Neural progenitor cell (in vitro differentiated cells): ENCODE results near the gene PNCK. TPM values are rescaled to one million over a fixed set of nuclear protein-coding genes. Genes with fewer than 3 reads are reported as not detected.

Source experiments
- DNase-seq: peaks from one replicate; pipeline ENCODE4 v3.0.0-alpha.2; 2016; ENCODE audit warnings: low spot score
- H2AFZ ChIP-seq: fragments of 200-600 bp; sonication (generic); replicated peaks from 2 replicates; pipeline ENCODE4 v1.6.1; 2016; ENCODE audit warnings: antibody characterized with exemption
- H3F3A ChIP-seq: fragments of 200-600 bp; sonication (generic); 2 replicates; pipeline ENCODE4 v1.6.1; 2016; ENCODE audit warnings: antibody characterized with exemption, low read depth
- H3K27ac ChIP-seq: fragments of 200-600 bp; sonication (generic); 2 replicates; pipeline ENCODE4 v1.5.1; 2016; ENCODE audit warnings: mild to moderate bottlenecking
- H3K27me3 ChIP-seq: fragments of 200-600 bp; sonication (generic); 2 replicates; pipeline ENCODE4 v1.6.1; 2016; ENCODE audit warnings: mild to moderate bottlenecking, moderate library complexity
- H3K36me3 ChIP-seq: fragments of 200-600 bp; sonication (generic); 2 replicates; pipeline ENCODE4 v1.5.1; 2016
- H3K4me1 ChIP-seq: fragments of 200-600 bp; sonication (generic); 2 replicates; pipeline ENCODE4 v1.6.1; 2016; ENCODE audit warnings: mixed run types
- H3K4me2 ChIP-seq: fragments of 200-600 bp; sonication (generic); 2 replicates; pipeline ENCODE4 v1.6.1; 2016
- H3K4me3 ChIP-seq: fragments of 200-600 bp; sonication (generic); 2 replicates; pipeline ENCODE4 v1.5.1; 2016
- H3K79me2 ChIP-seq: fragments of 200-600 bp; sonication (generic); 2 replicates; pipeline ENCODE4 v1.6.1; 2016; ENCODE audit warnings: low read depth
- H3K9ac ChIP-seq: fragments of 200-600 bp; sonication (generic); 2 replicates; pipeline ENCODE4 v1.6.1; 2016
- H3K9me3 ChIP-seq: fragments of 200-600 bp; sonication (generic); 2 replicates; pipeline ENCODE4 v1.5.1; 2016; ENCODE audit warnings: low read depth
- H4K20me1 ChIP-seq: fragments of 200-600 bp; sonication (generic); 2 replicates; pipeline ENCODE4 v1.6.1; 2016; ENCODE audit warnings: low read depth
- H3K27ac Mint-ChIP-seq: 3 replicates; pipeline ENCODE4 v1.8.0; 2021; ENCODE audit warnings: mixed read lengths
- H3K27me3 Mint-ChIP-seq: 2 replicates; pipeline ENCODE4 v1.8.0; 2022; ENCODE audit warnings: low read depth, mild to moderate bottlenecking, inconsistent platforms, moderate library complexity, mixed read lengths; ENCODE audit not compliant: insufficient read depth
- H3K36me3 Mint-ChIP-seq: 3 replicates; pipeline ENCODE4 v1.8.0; 2021; ENCODE audit warnings: mixed read lengths
- H3K4me1 Mint-ChIP-seq: 3 replicates; pipeline ENCODE4 v1.8.0; 2021; ENCODE audit warnings: mixed read lengths
- H3K4me3 Mint-ChIP-seq: 3 replicates; pipeline ENCODE4 v1.8.0; 2021; ENCODE audit warnings: mild to moderate bottlenecking, moderate library complexity, mixed read lengths
- H3K9me3 Mint-ChIP-seq: 3 replicates; pipeline ENCODE4 v1.8.0; 2020; ENCODE audit warnings: mixed read lengths
- CTCF ChIP-seq: fragments of 200-600 bp; sonication (generic); IDR thresholded peaks from 2 replicates; pipeline ENCODE4 v1.5.1; 2017; ENCODE audit warnings: antibody characterized with exemption, mild to moderate bottlenecking
- EZH2 ChIP-seq: fragments of 200-600 bp; sonication (generic); IDR thresholded peaks from 2 replicates; pipeline ENCODE4 v1.6.1; 2017; ENCODE audit warnings: antibody characterized with exemption, mild to moderate bottlenecking, moderate library complexity
- EZH2phosphoT487 ChIP-seq: fragments of 200-600 bp; sonication (generic); IDR thresholded peaks from 2 replicates; pipeline ENCODE4 v1.6.1; 2017; ENCODE audit warnings: antibody characterized with exemption
- total RNA-seq: library from RNA; depleted of rRNA; stranded (reverse); fragments of >200 nt; gene quantifications from 2 replicates; pipeline ENCODE4 v1.2.3, GENCODE V29; 2015; ENCODE audit warnings: low replicate concordance

Gene PNCK
- total RNA-seq, 1 donor from 2014 or later, result 19.7 TPM

GRCh38 chrX:153623310-153624029, 50.1 kb downstream of the PNCK start:
- Histone ChIP-seq H4K20me1 (no peaks in the 10 kb centered on the region), H3K79me2 (no peaks in the 10 kb centered on the region), H3K9me3 (peaks cover 3% of the 10 kb centered on the region), H2AFZ (no peak overlapping the region), H3K36me3 (no peaks in the 10 kb centered on the region), H3K9ac (no peak overlapping the region), H3K4me1 (no peaks in the 10 kb centered on the region), H3K4me2 (no peak overlapping the region), H3K27ac (no peak overlapping the region), H3F3A (no peaks in the 10 kb centered on the region), H3K27me3 (peaks cover 5% of the 10 kb centered on the region), H3K4me3 (no peak overlapping the region)
- TF ChIP-seq CTCF (no peak), EZH2phosphoT487 (no peak), EZH2 (no peak)
- no peak for DNase-seq
- no peaks in the 10 kb centered on the region for H3K36me3 Mint-ChIP-seq
- H3K27me3 Mint-ChIP-seq, result peaks cover 5% of the 10 kb centered on the region
- H3K9me3 Mint-ChIP-seq, result peaks cover 29% of the 10 kb centered on the region
- H3K4me1 Mint-ChIP-seq, result no peaks in the 10 kb centered on the region
- H3K27ac Mint-ChIP-seq, result no peak overlapping the region
- H3K4me3 Mint-ChIP-seq, result no peak overlapping the region

- Histone ChIP-seq H3F3A (no peaks in the 10 kb centered on the region), H4K20me1 (no peaks in the 10 kb centered on the region), H3K4me1 (no peaks in the 10 kb centered on the region), H3K27me3 (peaks cover 12% of the 10 kb centered on the region), H3K9me3 (peaks cover 3% of the 10 kb centered on the region), H3K4me2 (no peak overlapping the region), H3K9ac (no peak overlapping the region), H3K4me3 (no peak overlapping the region), H3K79me2 (no peaks in the 10 kb centered on the region), H3K36me3 (no peaks in the 10 kb centered on the region), H2AFZ (no peak overlapping the region), H3K27ac (no peak overlapping the region)
- Mint-ChIP-seq H3K4me3 (no peak overlapping the region), H3K27me3 (peaks cover 3% of the 10 kb centered on the region), H3K4me1 (no peaks in the 10 kb centered on the region), H3K36me3 (no peaks in the 10 kb centered on the region), H3K9me3 (peaks cover 28% of the 10 kb centered on the region), H3K27ac (no peak overlapping the region)
- no peak for TF ChIP-seq EZH2phosphoT487
- DNase-seq, result no peak
Observed at GRCh38 chrX:153622661-153623309, 50.8 kb downstream of the PNCK start.

- peaks cover 6% of the 10 kb centered on the region for H3K27me3 Mint-ChIP-seq
- no peak overlapping the region for H3K9ac ChIP-seq
- H3K27me3 ChIP-seq, result peaks cover 19% of the 10 kb centered on the region
- peaks cover 28% of the 10 kb centered on the region for H3K9me3 Mint-ChIP-seq
- no peaks in the 10 kb centered on the region for H3K79me2 ChIP-seq
- H3K4me1 ChIP-seq, result no peaks in the 10 kb centered on the region
- H3K4me3 Mint-ChIP-seq, result no peak overlapping the region
- no peak overlapping the region for H3K4me3 ChIP-seq
- H2AFZ ChIP-seq, result no peak overlapping the region
- H4K20me1 ChIP-seq, result no peaks in the 10 kb centered on the region
- no peak overlapping the region for H3K27ac ChIP-seq
- no peaks in the 10 kb centered on the region for H3K4me1 Mint-ChIP-seq
- no peak overlapping the region for H3K4me2 ChIP-seq
- no peak for DNase-seq
- H3K36me3 Mint-ChIP-seq, result no peaks in the 10 kb centered on the region
- H3K9me3 ChIP-seq, result peaks cover 3% of the 10 kb centered on the region
- no peak overlapping the region for H3K27ac Mint-ChIP-seq
- no peaks in the 10 kb centered on the region for H3K36me3 ChIP-seq
- TF ChIP-seq EZH2, result no peak
- TF ChIP-seq CTCF, result no peak
- TF ChIP-seq EZH2phosphoT487, result no peak
- H3F3A ChIP-seq, result no peaks in the 10 kb centered on the region
Observed at GRCh38 chrX:153621949-153622598, 51.5 kb downstream of the PNCK start.
